Activated gamma-delta T cell treated with anti-CD3 and anti-CD28 coated beads, Interleukin-2, amount 50 U/mL, for 16 hours (primary cell): ENCODE data around the gene ZSWIM6.
A peak's percentile ranks its signal among the peaks of the same experiment; 100 is the strongest.

Source experiments
- DNase-seq: peaks from one replicate; pipeline ENCODE4 v3.0.0-alpha.2; 2020; ENCODE audit warnings: low read depth

ZSWIM6 gene

DNA sequence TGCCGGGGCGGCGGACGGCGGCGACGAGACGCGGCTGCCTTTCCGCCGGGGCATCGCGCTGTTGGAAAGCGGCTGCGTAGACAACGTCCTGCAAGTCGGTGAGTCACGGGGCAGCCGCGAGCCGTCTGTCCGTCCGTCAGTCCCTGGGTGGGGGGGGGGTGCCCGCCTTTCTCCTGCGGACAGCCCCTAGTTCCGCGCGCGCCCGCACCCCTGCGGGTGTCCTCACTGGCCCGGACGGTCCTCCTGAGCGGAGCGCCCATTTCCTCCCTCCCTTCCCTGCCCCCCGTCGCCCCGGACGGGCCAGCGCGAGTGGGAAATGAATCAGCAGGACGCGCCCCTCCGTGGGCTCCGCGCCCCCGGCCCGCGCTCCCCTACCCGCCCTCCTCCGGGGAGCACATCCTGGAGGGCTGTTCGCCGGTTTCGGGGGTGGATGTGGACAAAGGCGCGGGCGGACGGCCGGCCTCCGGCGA is 828 bp downstream of the ZSWIM6 start:
- peak; percentile 7 for DNase-seq

GRCh38 chr5:61333321-61333953 is 1.4 kb downstream of the ZSWIM6 start:
- DNase-seq, result no peak

DNA sequence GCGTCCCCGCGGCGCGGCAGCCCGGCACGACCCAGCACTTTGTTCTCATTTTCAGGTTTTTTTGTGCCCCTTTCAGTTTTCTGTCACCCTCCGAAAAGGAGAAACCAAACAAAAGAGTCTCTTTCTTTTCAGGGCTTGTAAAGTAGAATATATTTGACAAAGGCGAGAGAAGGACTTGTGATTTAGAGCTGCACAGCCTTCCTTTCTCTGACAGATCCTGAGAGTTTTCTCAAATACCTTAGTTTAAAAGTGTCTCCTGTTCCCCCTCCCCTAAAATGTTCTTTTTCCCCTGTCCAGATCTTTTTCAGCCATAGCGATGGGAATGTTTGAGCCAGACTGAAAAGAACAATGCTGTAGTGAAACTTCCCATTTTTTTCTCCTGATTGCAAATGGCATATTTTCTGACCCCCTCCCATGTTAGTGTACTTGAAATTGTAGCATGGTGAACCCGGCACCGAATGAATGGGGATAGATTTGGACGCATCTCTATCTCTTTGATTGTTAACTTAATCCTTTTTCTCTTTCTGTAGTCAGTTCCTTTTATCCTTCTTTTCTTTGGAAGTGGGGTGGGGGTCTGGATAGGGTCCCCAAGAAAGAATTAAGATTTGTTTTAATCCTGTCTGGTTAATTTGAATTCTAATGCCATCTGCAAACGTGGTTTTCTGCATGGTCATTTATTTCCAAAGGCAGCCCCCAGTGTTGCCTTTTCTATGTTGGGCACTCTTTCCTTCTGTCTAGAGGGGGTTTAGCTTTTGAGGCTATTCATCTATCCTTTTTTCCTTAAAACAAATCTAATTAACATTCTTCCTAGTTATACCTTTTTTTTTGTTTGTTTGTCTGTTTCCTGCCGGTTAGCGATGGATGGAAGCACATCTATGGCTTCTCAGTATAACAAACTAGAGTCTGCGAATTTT is 2.2 kb downstream of the ZSWIM6 start:
- DNase-seq, result no peak

DNA sequence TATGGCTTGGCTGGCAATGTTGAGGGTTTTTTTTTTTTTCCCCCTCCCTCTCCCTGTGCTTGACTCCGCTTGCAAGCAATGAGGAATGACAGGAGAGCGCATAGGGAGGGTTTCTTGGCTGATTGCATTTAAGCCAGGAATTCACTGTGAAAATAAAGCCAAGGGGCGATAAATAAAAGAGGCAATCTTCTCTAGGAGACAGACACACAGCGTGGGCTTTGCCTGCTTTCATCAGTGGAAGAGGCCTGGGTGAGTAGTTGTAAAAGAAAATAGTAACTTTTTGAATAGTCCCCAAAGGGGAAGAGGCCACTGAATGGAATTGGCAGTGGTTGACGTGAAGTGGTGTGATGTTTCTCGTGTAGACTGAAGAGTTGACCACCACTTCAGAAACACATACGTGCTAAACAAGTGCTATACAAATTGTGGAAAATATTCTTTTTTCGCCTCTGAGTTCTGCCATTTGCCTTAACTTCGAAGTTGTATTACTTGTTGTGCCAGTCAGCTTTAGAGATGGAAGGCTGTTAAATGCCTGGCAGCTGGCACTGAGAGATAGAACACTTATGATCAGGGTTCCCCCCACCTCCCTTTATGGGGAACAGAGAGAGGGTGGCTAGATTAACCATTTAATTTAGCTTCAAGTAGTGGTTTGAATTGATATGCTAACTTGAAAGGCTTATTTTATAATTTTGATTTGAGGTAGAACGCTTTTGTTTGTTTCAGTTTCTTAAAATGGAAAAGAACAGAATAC is 3.0 kb downstream of the ZSWIM6 start:
- DNase-seq, result no peak

DNA sequence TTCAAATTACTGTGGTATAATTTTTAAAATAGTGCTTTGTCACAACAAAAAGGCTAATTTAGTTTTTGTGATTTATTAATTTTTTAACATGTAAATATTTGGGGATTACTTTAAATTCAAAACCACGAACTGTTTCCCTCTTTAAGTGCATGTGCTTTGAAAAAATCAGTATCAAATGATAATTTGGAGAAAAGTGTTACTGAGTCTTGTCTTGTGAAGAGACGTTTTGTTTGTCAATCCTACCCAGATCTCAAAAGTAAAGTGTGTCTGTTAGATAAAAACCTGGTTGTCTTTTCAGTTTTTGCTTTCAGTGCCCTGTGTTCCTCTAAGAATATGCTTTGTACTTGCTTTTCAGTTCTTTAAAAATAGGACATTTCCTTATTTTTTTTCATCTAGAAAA is 7.7 kb downstream of the ZSWIM6 start:
- no peak for DNase-seq

- DNase-seq, result no peak
These were observed 8.8 kb downstream of the ZSWIM6 start for GRCh38 chr5:61340775-61341361.

DNA sequence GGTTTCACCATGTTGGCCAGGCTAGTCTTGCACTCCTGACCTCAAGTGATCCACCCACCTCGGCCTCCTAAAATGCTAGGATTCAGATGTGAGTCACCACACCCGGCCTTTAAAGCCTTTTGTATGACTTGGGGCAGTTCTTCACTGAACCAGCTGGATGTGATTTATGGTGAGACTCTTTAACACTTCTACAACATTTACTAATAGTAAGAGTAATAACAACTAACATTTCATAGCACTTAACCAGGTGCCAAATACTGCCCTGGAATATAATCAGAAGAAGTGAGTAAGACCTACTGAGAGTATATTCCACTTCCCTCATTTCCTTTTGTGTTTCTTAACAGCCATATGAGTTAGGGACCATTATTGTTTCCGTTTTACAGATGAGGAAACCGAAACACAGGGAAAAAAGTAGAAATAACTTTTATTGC is 10.0 kb downstream of the ZSWIM6 start:
- no peak for DNase-seq

GRCh38 chr5:61344187-61344944 is 12.3 kb downstream of the ZSWIM6 start:
- DNase-seq, result no peak

DNA sequence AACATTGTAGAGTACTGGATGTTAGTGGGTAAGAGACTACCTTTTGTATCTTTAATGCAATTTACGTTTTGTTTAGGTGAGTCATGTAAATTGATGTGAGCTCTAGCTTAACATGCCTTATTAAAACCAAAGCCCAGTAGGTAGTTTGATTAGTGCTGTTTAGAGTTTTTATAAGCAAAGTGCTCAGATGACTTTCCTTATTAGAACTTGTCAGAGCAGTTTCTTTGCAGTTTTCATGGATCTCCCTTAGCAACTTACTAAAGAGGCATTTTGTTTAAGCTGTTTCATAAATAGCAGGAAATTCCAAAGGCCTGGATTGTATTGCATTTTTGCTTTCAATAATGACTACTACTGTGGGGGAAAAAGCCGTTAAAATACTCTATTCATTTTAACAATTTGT is 14.5 kb downstream of the ZSWIM6 start:
- no peak for DNase-seq

DNA sequence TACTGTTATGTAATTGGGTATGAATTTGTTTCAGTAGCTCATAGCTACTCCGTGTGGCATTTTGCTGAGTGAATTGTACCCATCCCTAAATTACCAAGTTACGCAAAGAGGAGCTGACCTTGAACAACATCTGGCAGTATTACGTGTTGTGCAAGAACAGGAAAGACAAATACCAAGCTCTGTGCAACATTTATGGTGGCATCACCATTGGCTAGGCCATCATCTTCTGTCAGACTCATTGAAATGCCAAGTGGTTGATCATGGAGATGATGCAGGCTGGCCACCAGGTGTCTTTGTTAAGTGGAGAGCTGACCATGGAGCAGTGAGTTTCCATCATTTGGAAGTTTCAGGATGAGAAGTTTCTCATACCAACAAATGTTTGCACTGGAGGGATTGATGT is 15.0 kb downstream of the ZSWIM6 start:
- no peak for DNase-seq

- no peak for DNase-seq
These were observed 16.4 kb downstream of the ZSWIM6 start for GRCh38 chr5:61348447-61348846.

DNA sequence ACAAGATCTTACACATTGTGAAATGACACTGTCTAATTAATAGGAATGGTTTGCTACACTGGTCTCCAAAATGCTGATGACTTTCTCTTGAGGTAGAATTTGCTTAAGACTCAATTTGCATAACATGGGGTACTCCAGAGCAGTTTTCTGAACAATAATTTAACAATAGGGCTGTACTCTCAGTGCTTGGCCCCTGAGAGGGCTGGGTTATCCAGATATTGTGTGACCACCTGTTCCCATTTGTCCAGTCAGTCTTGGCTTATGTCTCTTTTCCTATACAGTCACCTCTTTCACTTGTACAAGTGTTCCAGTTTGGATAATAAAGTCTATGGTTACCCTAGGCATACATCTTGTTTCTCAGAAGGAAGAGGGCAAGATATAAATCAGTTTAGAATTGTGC is 17.9 kb downstream of the ZSWIM6 start:
- no peak for DNase-seq

- no peak for DNase-seq
These were observed 18.5 kb downstream of the ZSWIM6 start for GRCh38 chr5:61350535-61350934.

GRCh38 chr5:61351733-61352132 is 19.7 kb downstream of the ZSWIM6 start:
- no peak for DNase-seq

DNA sequence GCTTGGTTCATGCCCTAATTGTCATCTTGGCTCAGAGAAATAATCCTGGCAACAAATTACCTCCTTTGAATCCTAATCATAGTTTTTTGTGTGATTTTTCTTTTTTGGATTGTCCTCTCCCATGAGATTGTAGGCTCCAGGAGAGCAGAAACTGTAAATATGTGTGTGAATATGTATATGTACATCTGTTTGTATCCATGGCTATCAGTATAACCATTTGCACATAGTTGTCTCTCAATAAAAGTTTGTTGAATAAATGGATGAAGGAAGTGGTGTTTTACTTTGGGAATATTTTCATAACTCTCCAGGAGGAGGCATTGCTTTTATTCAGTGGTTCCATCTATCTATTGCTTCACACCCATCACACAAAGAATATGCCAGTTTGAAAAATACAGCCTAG is 20.1 kb downstream of the ZSWIM6 start:
- no peak for DNase-seq

DNA sequence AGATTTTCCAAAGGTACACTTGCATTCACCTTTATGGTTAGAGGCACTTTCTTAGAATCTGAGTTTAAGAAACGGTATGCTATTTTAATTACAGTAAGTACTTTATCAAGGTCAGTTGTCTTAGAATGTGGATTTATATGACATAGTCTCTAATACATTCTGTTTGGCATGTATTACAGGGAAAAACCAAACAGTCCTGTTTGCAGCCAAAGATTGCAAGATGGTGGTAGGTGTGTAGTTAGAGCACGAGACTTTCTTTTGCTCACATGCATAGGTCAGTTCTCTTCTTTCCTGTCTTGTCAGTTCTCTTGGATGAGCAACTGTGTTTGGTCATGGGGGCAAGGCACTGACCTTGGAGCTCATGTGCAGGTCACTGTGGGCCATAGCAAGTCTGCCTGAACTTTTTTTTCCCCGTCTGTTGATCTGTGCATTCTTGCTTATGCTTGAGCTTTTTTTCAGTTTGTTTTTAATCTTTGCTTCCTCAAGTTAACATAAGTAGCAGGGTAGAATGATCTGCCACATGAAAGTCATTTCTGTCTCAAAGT is 20.6 kb downstream of the ZSWIM6 start:
- no peak for DNase-seq

DNA sequence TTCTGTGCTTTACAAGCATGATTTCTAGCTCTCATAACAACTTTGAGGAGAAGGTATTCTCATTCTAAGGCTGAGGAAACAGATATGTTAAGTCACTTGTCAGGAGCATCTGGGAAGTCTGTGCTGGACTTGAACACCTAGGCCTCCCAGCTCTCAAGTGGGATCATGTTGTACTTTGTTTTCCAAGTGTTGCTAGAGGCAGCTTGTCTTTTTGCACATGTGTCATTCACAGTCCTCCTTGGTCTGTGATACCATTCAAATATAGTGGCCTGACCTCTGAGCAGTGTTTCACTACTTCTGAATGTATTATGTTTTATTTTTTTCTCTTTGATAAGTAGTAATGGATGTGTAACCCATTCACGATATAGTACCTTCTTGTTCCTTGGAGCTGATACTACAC is 21.2 kb downstream of the ZSWIM6 start:
- no peak for DNase-seq

- DNase-seq, result no peak
These were observed 22.1 kb downstream of the ZSWIM6 start for GRCh38 chr5:61354199-61354598.

DNA sequence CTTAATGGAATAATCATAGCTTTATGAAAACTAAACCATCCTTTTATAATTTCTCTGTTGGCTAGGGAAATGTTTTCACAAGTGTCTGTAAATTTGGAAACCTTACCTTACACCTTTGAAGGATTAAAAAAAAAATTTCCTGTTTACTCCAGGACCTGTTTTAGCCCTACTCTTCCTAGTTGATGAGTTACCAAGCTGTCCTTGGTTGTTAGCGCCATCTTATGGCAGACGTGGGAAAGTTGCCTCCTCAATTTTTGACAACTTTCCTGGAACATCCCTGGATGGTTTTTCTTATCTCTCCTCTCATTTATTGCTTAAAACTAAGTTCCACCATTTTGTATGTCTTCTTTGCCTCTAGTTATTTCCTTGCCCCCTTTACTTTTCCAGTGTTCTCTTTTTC is 25.7 kb downstream of the ZSWIM6 start:
- DNase-seq, result no peak

DNA sequence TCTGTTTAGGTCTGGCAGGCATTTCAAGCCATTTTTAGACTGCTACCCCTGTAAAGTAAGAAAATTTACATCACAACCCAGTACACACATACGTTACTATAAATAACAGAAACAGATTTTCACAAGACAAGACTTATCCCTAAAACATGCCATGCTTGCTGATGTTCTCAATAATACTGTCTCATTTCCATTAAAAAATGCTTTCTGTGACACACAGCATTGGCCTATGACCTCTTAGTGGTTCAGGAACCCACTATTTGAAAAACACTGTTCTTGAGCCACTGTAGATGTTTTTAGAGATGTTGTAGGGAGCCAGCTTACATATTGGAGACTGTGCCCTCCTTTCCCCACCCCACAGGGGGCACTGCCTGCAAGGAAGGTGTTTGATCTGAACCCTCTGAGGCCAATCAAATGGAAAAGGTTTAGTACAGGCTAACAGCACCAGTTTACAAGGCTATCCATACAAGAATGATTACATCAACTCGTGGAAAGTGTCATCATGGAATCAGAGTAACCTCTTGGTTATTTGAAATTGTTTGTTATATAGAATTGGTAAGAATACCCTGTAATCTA is 30.8 kb downstream of the ZSWIM6 start:
- no peak for DNase-seq
